CD4-positive, alpha-beta T cell treated with Interleukin-4 for 4 hours (primary cell): ENCODE measurements around the gene HLA-DRB5.
"Not testable (repeated sequence)": the region's sequence is repeated elsewhere in the genome, so short reads cannot be mapped to it uniquely, and the experiment has no call there.

Experiments
- DNase-seq: peaks from one replicate; pipeline ENCODE4 v3.0.0-alpha.2; 2020

HLA-DRB5 gene

GRCh38 chr6:32492351-32492750, 37.7 kb downstream of the HLA-DRB5 start:
- no peak for DNase-seq

GRCh38 chr6:32491700-32492099, 38.4 kb downstream of the HLA-DRB5 start:
- DNase-seq, result no peak

- DNase-seq, result no peak
Measured at GRCh38 chr6:32488083-32488482, 42.0 kb downstream of the HLA-DRB5 start.

- no peak for DNase-seq
Measured at GRCh38 chr6:32484614-32484998, 45.5 kb downstream of the HLA-DRB5 start.

GRCh38 chr6:32483968-32484613, 46.0 kb downstream of the HLA-DRB5 start:
- DNase-seq, result no peak

GRCh38 chr6:32475392-32476206, 54.5 kb downstream of the HLA-DRB5 start:
- no peak for DNase-seq

GRCh38 chr6:32473376-32474348, 56.4 kb downstream of the HLA-DRB5 start:
- not testable (repeated sequence) for DNase-seq

GRCh38 chr6:32472781-32473375, 57.2 kb downstream of the HLA-DRB5 start:
- no peak for DNase-seq

- not testable (repeated sequence) for DNase-seq
Measured at GRCh38 chr6:32467743-32468503, 62.2 kb downstream of the HLA-DRB5 start.
